Suprapubic skin (tissue), 4 donors: Measurements from ENCODE around the gene PFKM.

Source experiments
- CTCF ChIP-seq, 2 donors: fragments of 200-600 bp in 1 of 2; fragments of 450-650 bp in 1 of 2; sonication (generic) in 1 of 2; IDR thresholded peaks; one replicate each; pipeline ENCODE4 v1.5.1; 2016 to 2019; ENCODE audit warnings: antibody characterized with exemption in 2 of 2, mild to moderate bottlenecking in 1 of 2, moderate library complexity in 1 of 2
- EP300 ChIP-seq: sonication (generic); formaldehyde crosslinking; IDR thresholded peaks from one replicate; pipeline ENCODE4 v1.6.1; 2017; ENCODE audit warnings: antibody characterized with exemption
- POLR2AphosphoS5 ChIP-seq, 3 donors: sonication (generic); formaldehyde crosslinking; IDR thresholded peaks; one replicate each; pipeline ENCODE4 v1.6.1; 2017; ENCODE audit warnings: antibody characterized with exemption in 3 of 3

- TF ChIP-seq POLR2AphosphoS5 (IDR thresholded peaks at IDR 0.05) (no peak), CTCF (IDR thresholded peaks at IDR 0.05) (no peak), EP300 (no peak)
Observed at GRCh38 chr12:48192861-48193260, 73.7 kb downstream of the PFKM start.
